GM12892 (cell line): Measurements from ENCODE around the gene RANBP9.

Source experiments
- POLR2A ChIP-seq: IDR thresholded peaks from 2 replicates; pipeline ENCODE4 v1.6.1; 2011; ENCODE audit warnings: low read depth, low read length, control low read depth
- POLR2AphosphoS5 ChIP-seq: IDR thresholded peaks from 2 replicates; pipeline ENCODE4 v1.6.1; 2011; ENCODE audit warnings: low read depth, low read length, control low read depth
- TAF1 ChIP-seq: IDR thresholded peaks from 2 replicates; pipeline ENCODE4 v1.6.1; 2011; ENCODE audit warnings: low read depth, mild to moderate bottlenecking, control low read depth, low read length, borderline replicate concordance

- TF ChIP-seq POLR2A (no peak), TAF1 (no peak), POLR2AphosphoS5 (no peak)
Observed at GRCh38 chr6:13724182-13724581, 12.5 kb upstream of the RANBP9 start.
